Measurements from ENCODE around the gene FTCDNL1.

Gene FTCDNL1

DNA sequence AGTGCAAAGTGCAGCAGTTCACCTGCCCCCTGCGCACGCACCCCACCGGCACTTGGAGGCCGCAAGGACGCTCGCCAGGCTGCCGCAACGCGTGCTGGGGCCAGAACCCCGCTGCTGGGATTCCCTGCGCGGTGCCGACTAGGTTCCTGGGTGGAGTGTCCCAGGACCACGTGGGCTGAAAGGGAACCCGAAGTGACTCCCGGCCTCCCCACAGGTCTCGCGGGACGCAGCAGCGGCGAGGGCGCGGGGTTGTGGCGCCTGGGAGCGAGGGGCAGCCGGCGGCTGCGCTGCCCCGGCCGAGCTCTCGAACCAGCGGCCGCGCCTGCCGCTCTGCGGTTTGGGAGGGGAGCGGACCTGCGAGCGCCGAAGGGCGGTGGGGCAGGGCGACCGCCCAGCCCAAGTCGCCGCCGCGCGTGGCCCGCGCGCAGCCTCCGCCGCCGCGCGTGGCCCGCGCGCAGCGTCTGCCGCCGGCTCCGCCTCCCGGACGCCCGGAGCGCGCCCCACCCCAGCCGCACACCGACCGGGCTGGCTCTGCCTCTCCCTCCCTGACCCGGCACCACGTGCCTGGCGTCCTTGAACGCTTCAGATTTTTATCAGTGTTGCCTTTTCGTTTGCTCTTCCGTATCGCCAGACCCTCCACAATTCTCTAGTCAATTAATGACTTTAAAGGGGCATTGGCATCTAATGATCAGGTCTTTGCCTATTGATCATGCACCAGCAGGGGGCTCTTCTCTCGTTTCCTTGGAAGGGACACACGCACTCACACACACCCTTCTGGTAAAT is at the start of gene FTCDNL1:
TSS of gene FTCDNL1 (minus strand) at position 475 of the 783 bp plus-strand sequence. CDS start 2,230 bp downstream, outside the sequence.
- peak; percentile 24 for DNase-seq

DNA sequence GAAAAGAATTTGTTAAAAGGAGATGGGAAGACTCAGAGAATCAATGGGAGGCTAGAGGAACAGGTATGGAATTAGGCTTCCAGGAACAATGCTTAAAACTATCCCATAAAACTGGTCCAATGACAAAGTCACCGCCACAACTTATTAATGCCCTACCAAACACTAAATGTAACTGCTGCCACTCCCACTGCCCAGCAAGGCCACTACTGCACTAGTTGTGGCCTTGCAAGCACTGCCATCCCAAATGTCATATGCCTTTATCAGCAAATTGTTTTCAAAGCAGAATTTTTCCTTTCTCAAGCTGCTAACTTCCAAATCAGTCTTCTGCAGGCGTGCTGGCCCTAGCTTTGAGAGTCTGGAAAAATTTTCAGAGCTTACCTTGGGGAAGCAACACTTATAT is 45.6 kb upstream of the FTCDNL1 start:
- no peak for DNase-seq

DNA sequence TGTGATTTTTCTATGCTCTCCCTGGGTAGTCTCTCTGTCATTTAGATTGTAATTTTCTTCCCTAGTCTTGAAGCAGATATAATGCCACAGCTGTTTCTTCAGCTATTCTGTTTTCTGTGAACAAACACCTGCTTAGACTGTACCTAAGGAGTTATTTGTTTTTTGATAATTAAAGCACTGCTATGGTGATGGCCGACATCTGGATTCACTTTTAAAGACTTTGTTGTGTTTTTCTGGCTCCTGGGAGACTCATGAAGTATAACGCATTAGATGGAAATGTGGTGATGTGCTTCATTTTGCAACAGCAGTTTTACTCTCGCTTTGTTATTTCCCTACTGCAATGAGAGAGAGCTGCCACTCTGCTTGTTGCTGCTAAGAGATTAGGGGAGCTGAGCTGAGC is 44.4 kb upstream of the FTCDNL1 start:
- no peak for DNase-seq

DNA sequence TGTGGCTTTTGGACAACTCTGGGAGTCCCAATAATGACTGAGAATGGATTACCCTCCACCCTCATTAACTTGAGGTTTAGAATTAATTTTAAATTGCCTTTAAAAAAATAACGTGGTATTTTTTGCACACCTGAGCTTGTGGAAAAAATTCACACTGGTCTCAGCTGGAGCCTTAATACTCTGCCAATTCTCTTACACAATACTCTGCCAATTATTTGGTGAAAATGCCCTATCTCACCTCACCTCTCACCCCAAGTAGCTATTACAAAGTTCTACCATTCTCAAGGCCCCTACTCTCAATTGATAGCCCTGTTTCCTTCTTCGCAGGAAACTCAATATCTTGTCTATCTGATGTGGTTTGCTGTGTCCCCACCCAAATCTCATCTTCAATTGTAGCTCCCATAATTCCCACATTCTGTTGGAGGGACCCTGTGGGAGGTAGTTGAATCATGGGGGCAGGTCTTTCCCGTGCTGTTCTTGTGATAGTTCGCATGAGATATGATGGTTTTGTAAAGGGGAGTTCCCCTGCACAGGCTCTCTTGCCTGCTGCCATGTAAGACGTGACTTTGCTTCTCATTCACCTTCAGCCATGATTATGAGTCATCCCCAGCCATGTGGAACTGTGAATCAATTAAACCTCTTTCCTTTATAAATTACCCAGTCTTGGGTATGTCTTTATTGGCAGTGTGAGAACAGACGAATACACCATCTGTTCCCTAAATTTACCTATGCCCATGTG is 32.7 kb upstream of the FTCDNL1 start:
- no peak for DNase-seq

DNA sequence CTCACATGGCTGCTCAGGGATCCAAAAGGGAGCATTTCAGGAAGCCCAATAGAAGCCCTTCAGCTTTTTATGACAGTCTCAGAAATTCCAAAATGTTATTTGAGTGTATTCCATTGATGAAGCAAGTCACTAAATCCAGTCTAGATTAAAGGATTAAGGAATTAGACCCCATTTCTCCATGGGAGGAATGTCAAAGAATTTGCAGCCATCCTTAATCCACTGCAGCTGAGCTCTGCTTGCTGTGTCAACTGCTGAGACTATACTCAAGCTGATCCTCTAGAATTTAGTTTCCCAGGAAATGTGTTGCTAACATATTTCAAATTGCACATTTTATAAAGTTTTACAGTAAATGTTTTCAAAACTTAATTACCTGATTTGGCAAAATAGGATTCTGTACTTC is 31.7 kb upstream of the FTCDNL1 start:
- no peak for DNase-seq

DNA sequence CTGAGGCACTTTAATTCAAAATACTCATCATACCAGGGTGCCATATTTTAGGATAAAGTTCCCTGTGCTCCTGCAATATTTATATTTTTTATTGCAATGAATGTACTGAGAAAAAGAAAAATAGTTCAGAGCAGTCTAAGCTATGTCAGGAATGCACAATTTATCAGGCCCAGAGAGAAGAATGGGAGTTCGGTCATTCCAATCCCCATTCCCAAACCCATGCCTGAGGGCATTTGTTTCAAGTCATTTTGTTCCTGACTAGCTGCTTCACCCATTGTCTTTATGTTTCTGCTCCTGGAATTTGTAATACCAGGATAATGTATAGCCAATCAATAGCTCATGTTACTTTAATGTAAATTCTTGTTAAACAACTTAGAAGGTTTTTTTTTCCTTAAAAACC is 24.4 kb upstream of the FTCDNL1 start:
- no peak for DNase-seq

DNA sequence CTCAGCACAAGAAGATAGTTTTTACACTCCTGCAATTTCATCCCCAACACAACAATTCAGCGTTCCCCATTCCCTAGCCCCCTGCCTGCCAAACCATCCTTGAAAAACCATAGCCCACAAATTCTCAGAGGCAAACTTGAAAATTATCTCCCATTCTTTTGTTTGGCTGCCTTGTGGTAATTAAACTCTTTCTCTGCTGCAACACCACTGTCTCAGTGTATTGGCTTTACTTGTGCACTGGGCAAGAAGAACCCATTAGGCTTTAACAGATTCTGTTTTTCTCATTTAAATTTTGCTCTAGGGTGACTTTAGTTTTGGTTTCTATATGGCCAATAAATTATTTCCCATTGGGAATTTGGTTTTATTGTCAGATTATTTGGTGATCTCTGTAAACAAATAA is 23.2 kb upstream of the FTCDNL1 start:
- DNase-seq, result no peak

DNA sequence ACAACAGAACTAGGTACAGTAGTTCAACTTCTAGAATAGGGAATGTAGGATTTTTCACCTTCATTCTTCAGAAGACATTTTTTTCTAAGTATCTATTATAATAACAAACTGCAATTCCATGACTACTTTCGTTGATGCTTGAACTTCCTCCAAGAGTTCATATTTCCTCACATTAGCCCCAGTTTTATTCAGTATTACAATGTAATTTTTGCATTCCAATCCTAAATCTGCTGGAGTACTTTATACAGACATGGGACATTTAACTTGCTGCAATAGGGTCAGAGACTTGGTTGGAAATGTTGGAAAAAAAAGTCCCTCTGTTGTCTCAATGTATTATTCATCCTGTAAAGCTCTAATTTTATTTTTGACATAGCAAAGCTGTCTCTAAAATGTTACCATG is 19.6 kb upstream of the FTCDNL1 start:
- DNase-seq, result no peak

DNA sequence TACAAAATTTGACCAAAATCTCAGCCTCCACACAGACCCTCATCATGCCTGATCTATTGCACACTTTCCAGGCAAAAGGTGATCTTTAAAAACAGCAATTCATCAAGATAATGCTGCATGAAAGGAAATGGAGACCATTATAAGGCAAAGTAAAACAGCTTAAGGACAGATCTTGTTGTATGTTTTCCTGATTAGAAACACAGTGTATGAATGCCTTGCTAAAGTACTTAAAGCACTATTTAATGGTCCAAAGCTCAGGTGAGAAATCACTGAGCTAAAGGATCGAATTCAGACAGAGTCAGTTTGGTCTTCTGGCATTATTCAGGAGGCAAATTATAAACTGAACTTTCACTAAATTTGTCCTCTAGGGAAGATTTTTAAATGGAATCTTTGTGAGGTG is 18.7 kb upstream of the FTCDNL1 start:
- DNase-seq, result no peak

DNA sequence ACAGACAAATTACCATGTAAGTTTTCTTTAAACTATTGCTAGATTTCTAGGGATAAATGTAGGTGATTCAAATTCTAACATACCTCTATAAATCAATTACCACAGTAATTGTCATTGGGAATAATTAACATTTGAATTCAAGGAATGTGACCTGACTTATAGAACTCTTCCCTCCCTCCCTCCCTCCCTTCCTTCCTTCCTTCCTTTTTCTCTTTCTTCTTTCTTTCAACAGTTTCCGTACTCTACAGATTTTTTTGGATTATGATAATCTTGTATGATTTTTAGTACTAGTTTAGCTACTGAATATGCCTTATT is 18.2 kb upstream of the FTCDNL1 start:
- no peak for DNase-seq

DNA sequence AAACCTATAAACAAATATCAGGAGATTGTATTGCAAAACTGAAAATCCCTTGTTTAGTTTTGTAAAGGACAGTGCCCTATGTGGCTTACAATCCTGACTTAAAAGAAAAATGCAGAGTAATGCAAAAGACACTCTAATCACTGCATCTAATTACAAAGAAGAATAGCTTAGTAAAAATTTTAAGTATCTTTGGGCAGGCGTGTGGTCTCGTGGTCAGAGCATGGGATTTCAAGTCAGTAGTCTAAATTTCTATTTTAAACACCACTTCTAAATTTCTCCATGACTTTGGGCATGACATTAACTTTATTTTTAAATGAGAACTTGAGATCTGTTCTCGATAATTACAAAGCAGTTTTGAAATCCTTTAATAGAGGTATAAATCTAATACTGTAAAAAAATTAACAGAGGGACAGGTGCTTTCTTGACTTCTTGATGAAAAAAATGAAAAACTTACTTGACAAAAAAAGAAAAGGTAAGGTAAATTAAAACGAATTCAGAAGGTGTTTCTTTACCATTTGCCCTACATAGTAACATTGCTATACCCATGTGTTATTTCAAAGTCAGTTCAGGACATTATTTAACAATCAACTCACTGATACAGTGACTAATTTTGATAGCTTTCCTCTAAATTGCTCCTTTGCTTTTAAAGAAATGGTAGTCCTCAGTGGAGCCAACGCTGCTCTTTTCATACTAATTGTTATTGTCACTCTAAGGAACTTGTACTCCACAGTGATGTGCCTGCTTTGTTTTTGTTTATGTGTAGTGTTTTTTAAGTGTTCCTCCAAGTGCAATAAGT is 17.6 kb upstream of the FTCDNL1 start:
- no peak for DNase-seq

DNA sequence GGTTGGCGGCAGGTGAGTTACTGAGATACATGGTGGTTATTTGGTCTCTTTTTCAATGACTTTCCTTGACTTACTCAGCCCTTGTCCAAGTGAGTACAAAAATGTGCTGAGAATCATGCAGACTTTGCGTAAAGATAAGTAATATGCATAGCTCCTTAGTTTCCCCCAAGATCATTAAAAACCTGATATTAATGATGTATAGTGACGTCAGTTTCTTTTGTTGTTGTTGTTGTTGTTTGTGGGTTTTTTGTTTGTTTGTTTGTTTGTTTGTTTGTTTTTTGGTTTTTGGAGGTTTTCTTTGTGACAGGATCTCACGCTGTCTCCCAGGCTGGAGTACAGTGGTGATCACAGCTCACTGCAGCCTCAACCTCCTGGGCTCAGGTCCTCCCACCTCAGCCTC is 14.9 kb upstream of the FTCDNL1 start:
- DNase-seq, result no peak

DNA sequence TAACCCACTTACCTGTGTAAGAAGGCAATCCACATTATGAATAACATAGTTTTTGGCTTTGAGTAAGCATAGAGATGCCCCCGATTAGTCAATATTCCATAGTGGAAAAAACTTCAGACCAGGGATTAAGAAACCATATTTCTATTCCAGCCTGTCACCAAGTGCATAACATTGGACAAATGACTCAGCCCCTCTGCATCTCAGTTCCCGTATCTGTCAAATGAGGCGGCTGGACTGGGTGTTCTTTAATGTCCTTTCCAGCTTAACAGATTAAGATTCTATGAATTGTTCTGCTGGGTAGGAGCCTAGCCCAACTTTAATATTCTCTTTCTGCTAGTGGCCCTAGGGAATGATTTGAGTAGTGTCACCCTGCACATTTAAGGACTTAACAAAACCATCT is 11.8 kb upstream of the FTCDNL1 start:
- DNase-seq, result no peak

DNA sequence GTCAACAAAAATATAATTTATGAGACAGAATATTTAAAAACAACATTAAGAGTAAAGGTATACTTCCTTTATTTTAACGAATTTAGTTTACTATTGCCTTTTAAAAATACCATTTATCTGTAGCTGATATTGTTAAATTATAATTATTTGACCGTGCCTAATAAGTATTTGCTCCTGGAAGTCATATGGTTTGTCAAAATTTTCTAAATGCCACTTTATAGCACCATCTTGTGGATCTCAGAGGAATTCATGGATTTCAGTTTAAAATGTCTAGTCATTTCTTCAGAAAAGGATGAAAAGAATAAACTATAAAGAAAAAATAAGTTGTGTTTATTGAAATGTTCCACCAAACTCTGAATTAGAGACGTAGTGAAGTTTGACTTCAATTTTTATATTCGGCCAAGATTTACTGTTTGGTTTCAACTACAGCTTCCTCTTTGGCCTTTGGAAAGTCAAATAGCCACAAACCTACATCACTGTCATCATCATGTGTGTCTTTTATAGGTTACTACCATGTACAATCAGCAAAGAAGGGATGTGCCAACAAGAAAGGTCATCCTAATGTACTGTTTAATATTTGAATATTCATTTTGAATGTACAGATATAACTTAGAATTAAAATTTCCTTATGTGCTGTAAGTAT is 10.3 kb upstream of the FTCDNL1 start:
- peak; percentile 26 for DNase-seq

DNA sequence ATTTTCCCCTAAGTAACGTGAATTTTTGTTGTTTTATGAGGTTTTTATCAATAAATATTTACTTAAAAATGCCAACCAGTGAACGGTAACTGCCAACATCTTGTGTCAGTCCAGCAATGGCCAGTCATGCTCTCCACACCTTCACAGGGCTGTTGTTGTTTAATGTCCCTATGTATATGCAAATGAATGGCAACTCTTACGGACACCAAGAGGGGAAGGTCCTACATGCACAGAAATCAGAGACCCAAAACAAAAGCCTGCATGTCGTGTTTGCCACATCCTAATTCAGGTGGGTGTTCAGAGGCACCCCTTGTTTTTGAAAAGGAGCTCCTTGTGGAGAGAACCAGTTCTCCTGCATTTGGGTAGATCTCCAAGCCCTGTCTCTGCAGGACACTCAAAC is 4.8 kb upstream of the FTCDNL1 start:
- no peak for DNase-seq

DNA sequence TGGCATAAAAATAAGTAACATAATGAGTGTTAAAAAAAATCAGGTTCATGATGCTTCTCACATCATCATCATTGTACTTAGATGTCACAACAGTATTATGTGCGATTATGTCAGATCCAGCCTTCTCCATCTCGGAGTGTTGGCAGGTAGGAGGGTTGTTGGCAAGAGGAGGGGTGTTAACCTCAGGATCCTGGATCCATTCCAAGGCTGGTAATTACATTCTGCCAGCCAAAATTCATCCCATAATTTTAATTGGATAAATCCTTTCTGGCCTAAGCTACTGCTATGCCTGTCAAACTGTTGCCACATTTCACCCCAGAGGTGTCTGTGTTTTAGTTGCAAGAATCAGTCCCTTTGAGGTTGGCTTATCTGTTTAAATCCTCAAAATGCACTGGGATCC is 891 bp upstream of the FTCDNL1 start:
- peak; percentile 14 for DNase-seq

DNA sequence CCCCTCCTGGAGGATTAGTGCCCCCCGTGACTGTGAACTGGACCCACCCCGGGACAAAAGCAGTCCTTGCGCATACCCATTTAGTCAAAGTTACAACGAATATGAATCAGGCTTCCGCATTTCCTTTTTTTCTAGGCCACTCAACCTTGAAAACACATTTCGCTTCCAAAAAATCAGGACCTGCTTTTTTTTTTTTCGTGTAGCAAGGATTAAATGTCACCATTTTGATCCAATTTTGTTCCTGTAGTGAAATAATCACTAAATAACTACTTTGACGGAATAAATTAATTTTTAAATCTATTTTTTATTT is 464 bp upstream of the FTCDNL1 start:
- DNase-seq, result no peak

DNA sequence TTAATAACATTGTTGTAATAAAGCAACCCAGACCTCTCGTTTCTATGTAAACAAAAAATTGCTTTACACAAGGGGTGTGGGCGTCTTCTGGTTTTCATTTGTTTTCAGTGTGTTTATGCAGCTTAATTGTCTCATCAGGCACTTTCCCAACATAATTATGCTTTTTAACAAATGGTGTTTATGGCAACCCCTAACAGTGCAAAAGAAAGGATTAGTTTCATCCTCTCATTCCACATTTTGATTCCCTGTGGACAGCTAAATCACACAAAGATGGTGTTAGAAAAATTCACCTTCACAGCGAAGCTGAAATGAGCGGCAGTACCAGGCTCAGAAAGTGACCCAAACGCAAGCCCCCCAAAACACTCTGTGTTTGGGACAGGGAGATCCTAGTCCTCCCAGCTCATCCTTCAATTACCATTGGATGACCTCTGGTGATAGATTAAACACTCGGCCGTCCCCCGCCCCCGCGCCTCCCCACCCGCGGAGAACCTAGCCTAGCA is 724 bp downstream of the FTCDNL1 start:
- DNase-seq, result no peak

DNA sequence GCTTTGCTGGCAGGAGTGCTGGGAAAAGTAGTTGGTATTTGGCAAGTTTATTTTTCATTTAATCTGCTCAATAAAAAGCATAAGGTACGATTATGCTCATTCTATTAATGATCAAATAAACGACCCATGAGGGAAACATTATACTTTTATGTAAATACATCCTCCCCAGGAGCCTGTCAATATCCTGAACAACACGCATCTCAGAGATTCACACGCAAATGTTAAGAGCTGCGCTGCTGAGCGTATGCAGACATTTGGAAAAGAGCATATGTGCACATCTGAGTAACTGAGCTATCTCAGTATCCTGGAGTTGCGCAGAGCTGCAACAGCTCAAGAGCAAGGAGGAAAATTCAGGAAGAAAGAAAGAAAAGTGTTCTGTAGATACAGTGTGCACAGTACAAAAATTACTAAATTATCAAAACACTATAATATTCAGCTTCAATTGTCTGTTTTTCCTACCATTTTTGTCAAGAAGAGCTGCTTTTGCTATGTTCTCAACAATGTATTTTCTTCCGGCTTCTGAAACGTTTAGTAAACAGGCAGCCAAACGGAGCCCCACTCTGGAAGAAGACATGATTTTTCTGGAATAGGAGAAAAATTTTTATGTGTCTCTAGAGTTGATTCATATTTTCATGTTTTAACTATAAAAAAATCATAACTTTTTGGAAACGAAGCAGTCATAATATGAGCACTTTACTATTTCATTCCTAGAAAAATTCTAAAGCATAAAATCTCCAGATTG is 2.4 kb downstream of the FTCDNL1 start:
- DNase-seq, result no peak

DNA sequence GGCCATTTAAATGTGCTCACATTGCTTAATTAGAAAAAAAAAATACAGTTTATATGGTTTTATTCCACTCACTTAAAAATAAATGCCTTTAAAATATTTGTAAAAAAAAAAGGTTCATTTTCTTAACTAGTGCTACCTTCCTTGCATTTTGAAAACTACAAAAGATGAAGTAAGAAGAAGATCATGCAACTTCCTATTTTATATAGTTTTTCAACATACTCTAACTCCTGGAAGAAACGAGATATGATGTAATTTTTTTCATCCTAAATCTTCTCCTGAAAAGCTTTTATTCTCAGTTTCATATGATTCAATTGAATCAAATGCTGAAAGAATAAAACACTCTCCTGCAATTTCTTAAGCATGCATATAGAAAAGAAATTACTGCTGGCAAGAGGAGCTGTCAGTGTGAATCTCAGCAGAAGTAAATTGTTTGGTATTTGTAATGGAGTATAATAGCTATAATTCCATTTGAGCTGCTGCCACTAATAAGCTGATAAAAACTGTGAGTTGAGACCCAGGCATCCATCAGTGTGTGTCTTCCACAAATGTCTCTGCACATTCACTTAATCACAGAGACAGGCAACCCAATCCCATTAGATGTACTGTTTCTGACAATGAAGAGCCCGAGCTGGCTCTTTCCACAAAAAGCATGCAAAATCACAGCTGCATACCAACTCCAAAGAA is 3.7 kb downstream of the FTCDNL1 start:
- no peak for DNase-seq

DNA sequence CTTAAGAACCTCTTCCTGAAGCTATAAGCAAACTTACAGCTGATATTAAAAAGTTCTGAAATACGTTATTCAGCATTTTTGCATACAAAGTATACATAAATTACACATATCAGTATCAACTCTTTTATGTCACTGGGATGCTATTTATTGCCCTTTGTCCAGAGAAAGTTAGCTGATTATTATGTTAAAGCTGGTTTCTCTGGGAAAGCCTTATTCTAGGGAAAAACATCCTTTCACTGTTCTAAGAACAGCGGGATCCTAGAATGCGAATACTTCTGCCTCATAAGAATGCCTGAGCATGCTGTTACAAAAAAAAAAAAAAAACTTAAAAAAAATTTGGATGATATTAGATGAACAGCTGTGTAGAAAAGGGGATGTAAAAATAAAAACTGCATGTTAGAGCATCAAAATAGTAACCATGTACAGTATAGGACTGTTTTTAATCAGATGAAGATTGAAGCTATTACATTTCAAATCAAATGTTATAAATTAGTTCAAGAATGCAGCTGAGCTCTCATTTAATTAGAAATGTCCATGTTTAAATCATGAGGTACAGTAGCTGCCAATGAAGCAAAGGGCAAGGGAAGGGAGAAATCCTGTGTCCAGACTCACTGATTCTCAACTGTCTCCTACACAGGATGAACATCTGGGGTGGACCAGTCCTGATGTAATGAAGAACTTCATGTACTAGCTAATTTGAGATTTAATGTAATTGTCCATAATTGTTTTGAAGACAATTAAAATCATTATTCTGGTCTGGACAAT is 8.2 kb downstream of the FTCDNL1 start:
- no peak for DNase-seq
